Hepatocyte (in vitro differentiated cells): Measurements from ENCODE around the gene IL22.

Experiments used
- EZH2 ChIP-seq: fragments of 200-600 bp; sonication (generic); IDR thresholded peaks from 2 replicates; pipeline ENCODE4 v1.6.1; 2016; ENCODE audit warnings: antibody characterized with exemption, mild to moderate bottlenecking, borderline replicate concordance
- TF ChIP-seq, protein P1 (sequence below): fragments of 200-600 bp; sonication (generic); IDR thresholded peaks from 2 replicates; pipeline ENCODE4 v1.5.1; 2016; ENCODE audit warnings: antibody characterized with exemption, mild to moderate bottlenecking; ENCODE audit not compliant: poor library complexity

DNA sequence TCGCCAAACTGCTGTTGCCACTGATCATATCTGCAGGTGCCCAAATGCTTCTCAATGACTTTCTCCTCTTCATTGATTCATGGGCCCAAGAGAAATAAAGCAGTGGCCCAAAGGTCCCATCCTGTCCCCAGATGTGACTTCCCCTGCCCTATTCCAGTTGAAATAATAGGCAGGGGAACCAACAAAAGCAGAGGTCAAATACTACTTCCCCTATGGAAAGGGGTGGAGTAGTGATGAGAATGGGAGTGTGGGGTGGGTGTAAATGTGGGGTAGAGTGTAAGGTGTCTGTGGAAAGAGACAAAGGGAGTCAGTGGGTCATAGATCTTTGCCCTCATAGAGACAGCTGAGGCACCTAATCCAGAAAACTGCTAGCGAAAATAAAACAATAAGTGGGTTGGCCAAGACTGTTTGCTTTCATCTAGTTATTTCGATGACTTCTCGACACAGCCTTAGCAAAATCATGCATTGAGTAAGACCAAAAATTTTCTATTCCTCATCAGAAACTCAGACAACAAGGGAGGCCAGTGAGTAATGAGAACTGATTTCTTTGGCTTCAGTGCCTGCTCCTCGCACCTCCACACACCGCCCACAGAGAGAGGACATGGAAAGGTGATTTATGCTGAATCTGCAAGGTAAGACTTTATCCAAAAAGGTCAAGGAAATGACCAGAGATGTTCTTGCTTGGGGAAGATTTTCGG, 10.9 kb upstream of the IL22 start:
- TF ChIP-seq, protein P1, sequence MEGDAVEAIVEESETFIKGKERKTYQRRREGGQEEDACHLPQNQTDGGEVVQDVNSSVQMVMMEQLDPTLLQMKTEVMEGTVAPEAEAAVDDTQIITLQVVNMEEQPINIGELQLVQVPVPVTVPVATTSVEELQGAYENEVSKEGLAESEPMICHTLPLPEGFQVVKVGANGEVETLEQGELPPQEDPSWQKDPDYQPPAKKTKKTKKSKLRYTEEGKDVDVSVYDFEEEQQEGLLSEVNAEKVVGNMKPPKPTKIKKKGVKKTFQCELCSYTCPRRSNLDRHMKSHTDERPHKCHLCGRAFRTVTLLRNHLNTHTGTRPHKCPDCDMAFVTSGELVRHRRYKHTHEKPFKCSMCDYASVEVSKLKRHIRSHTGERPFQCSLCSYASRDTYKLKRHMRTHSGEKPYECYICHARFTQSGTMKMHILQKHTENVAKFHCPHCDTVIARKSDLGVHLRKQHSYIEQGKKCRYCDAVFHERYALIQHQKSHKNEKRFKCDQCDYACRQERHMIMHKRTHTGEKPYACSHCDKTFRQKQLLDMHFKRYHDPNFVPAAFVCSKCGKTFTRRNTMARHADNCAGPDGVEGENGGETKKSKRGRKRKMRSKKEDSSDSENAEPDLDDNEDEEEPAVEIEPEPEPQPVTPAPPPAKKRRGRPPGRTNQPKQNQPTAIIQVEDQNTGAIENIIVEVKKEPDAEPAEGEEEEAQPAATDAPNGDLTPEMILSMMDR, result no peak
- no peak for TF ChIP-seq EZH2
